ENCODE data around the gene HEPACAM.

The HEPACAM gene

GRCh38 chr11:124899383-124900145 is 36.3 kb downstream of the HEPACAM start:
- no peak for DNase-seq (ENCODE audit: low read depth)

DNA sequence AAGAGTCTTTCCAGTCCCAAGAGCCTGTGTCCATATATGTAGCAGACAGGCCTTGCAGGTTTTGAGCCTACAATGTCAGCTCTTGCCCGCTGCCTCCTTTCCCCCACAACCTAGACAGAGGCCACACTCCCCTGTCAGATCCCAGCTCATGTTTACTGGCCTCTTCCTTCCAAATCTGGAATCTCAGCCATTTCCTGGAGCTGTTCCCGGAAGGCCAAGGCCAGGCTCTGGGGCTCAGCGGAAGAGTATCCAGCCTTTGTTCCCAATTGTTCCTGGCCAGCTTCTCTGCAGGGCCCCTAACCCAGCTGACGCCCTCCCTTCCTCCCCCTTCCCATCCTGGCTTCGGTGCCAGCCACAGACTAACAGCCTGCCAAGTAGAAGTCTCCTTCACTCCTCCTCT is 37.1 kb downstream of the HEPACAM start:
- peak; percentile 64 for DNase-seq (ENCODE audit: low read depth)

GRCh38 chr11:124898263-124898680 is 37.6 kb downstream of the HEPACAM start:
- peak; percentile 87 for DNase-seq (ENCODE audit: low read depth)

- no peak for DNase-seq (ENCODE audit: low read depth)
Measured at GRCh38 chr11:124897674-124898262, 38.1 kb downstream of the HEPACAM start, which contains the start of gene ROBO4. ROBO4 (minus strand) TSS chr11:124897865; CDS start chr11:124897795, 70 bp downstream.

GRCh38 chr11:124896821-124897391 is 38.9 kb downstream of the HEPACAM start:
- DNase-seq (ENCODE audit: low read depth) = peak; percentile 51

DNA sequence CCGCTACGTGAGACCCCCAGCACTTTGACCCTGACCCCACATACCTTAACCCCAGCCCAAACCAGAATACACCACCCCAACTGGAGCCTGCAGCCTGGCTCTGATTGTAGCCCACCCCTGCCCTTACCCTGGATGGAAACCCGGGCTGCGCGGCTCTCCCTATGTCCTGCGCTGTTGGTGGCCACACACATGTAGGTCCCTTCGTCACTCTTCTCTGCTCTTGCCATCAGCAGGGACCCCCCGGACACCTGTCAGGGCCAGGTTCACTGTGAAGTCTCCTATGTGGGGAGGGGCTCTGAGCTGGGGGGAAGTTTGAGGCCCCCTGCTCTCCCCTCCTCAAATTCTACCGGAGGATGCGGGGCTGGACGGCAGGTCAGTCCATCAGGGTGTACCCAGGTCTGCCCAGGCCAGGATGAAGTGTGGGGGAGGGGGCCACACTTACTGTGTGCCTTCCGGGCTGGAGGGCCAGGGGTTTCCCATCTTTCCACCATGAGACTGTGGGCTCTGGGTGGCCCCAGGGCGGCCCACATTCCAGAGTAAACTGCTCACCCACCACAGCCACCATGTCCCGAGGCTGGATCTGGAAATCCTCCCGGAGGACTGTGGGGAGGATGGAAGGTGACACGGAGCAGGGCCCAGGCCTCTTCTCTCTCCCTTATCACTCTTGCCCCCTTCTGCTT is 39.6 kb downstream of the HEPACAM start:
- DNase-seq (ENCODE audit: low read depth) = no peak

GRCh38 chr11:124895471-124895971 is 40.3 kb downstream of the HEPACAM start:
- no peak for DNase-seq (ENCODE audit: low read depth)

- no peak for DNase-seq (ENCODE audit: low read depth)
Measured at GRCh38 chr11:124894606-124895430, 41.0 kb downstream of the HEPACAM start.

DNA sequence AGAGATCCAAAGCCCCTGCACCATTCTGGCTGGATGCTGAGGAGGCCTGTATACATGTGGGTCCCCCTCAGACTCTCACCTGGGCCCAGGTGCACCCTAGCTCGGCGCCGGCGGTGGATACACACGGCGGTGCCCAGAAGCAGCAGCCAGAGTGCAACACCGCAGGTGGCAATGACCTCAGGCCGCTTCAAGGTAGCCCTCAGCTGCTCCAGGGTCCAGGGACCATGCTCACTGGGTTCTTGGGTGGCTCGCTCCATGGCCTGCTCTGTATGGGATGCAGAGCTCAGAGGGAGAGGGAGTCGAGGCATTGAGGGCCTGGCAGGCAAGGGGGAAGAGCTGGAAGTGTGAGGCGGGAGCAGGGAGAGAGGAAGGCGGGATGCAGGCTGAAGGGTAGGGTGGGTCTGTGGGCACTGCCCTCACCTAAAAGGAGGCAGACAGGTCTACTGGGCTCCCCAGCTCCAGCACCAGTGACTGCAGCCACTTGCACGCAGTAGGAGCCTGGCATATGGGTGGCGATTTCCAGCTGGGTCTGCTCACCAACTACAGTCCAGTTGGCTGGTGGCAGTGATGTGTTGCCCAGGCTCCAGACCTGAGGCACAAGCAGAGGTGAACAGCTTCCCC is 42.0 kb downstream of the HEPACAM start:
- no peak for DNase-seq (ENCODE audit: low read depth)

- DNase-seq (ENCODE audit: low read depth) = no peak
Measured at GRCh38 chr11:124892750-124893454, 42.9 kb downstream of the HEPACAM start.

DNA sequence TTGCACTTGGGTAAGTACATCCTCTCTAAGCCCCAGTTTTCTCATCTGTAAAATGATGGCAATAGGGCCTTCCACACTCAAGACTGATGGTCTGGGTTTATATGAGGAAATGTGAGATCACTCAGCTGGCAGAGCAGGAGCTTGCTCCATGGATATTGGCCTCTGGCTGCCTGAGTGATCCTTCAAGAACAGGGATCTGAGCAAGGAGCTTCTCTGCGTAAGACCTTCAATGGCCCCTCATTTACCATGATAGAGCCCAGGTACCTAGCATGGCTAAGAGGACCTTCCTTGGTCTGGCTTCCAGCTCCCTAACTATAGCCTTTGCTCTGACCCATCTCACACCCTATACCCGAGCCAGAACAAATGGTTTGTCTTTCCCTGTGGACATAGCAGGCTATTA is 43.7 kb downstream of the HEPACAM start:
- no peak for DNase-seq (ENCODE audit: low read depth)

DNA sequence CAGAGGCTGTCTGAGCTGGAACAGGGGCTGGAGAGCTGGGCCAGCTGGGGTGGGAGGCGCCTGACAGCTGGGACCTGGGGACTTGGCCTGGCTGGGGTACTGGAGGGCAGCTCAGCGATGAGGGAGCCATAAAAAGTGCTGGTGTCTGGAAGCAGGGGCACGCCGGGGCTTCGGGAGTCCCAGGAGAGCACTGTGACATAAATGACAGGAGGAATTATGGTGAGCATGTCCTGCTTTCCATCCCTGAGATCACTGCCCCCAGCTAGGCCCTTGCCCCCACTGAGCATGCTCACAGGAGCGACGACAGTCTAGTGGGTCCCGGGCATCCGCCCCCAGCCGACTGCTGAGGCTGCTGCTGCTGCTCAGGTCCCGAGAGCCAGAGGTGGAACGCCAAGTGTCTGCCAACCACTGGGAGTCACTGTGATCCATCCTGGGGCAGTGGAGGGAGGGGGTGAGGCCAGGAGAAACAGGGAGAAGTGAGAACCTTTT is 44.4 kb downstream of the HEPACAM start:
- no peak for DNase-seq (ENCODE audit: low read depth)

DNA sequence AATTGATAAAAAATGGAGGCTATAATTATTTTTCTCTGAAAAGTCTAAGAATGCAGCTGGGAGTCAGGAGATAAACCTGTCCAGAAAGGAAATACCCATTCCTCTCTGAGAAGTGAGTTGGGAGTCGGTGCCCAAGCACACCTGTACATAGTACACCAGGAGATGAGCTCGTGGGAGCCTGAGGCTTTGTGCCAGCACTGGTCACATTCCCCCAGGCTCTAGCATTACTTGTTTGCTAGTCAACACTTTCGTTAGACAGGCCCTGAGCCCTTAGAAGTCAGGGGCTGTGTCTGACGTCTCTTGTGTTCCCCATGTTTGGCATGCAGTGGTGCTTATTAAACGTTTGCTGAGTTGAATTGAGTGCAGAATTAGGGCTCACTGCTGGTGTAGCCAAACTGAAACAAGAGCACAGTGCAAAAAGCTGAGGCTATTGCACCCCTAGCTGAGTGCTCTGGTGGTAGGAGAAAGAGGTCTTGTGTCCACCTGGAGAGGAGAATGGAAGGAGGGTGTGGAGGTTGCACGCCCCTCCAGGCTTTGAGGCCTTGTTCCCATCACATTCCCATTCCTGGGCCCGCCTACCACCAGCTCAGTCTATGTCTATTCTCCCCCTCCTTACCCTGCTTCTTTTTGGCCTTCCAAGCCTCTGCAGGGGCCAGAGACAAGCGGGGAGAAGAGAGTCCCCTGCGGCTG is 45.0 kb downstream of the HEPACAM start:
- DNase-seq (ENCODE audit: low read depth) = no peak

- DNase-seq (ENCODE audit: low read depth) = no peak
Measured at GRCh38 chr11:124890151-124890550, 45.7 kb downstream of the HEPACAM start.

- no peak for DNase-seq (ENCODE audit: low read depth)
Measured at GRCh38 chr11:124889191-124890091, 46.4 kb downstream of the HEPACAM start.

GRCh38 chr11:124887667-124888013 is 48.2 kb downstream of the HEPACAM start:
- no peak for DNase-seq (ENCODE audit: low read depth)

DNA sequence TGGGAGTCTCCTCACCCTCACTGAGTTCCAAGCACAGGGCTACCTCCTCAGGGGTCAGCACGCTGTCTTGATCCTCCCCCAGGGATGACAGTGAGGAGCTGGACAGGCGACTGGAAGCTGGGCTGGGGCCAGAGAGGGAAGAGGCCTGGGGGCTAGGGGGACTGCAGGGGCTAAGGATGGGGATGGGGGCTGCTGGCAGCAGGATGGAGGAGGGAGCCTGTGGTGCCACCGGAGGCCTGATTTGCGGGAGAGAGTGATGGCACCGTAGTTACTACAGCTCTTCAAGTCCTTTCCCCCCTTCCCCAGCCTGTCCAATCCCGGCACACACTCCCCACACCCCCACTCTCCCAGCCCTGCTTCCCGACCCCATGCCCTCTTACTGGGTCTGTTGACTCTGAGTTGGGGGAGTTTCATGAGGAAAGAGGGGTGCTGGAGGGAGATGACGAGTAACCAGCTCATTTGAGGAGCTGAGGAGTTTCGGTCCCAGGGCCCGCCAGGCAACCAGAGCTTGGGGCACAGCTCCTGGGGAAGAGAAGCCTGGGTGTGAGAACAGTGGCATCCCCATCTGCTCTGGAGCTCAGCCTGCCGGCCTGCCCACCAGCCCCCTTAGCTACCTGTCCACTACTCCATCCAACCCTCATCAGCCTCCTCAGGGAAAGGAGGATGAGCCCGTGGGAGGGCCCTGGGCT is 48.7 kb downstream of the HEPACAM start:
- no peak for DNase-seq (ENCODE audit: low read depth)

- no peak for DNase-seq (ENCODE audit: low read depth)
Measured at GRCh38 chr11:124886476-124886875, 49.4 kb downstream of the HEPACAM start.

Data from fibroblast of the conjunctiva (primary cell).